Activated naive CD8-positive, alpha-beta T cell treated with anti-CD3 and anti-CD28 coated beads, Interleukin-2, amount 50 U/mL, for 24 hours (primary cell): ENCODE measurements around the gene UBE3C.

ENCODE experiments used
- ATAC-seq: fragments of 150-1000 bp; cut with Tn5 transposase; one replicate; pipeline ENCODE4 v1.10.0; 2021
- DNase-seq: peaks from one replicate; pipeline ENCODE4 v3.0.0; 2021
- H3K27ac Mint-ChIP-seq: one replicate; pipeline ENCODE4 v1.8.0; 2021; ENCODE audit warnings: mild to moderate bottlenecking, mixed read lengths
- H3K27me3 Mint-ChIP-seq: one replicate; pipeline ENCODE4 v1.8.0; 2021; ENCODE audit warnings: mixed read lengths
- H3K36me3 Mint-ChIP-seq: one replicate; pipeline ENCODE4 v1.8.0; 2021; ENCODE audit warnings: low read depth, mixed read lengths
- H3K4me1 Mint-ChIP-seq: one replicate; pipeline ENCODE4 v1.8.0; 2021; ENCODE audit warnings: mixed read lengths
- H3K4me3 Mint-ChIP-seq: one replicate; pipeline ENCODE4 v1.8.0; 2021; ENCODE audit warnings: mild to moderate bottlenecking, moderate library complexity, mixed read lengths
- H3K9me3 Mint-ChIP-seq: one replicate; pipeline ENCODE4 v1.8.0; 2021; ENCODE audit warnings: mixed read lengths

UBE3C gene

DNA sequence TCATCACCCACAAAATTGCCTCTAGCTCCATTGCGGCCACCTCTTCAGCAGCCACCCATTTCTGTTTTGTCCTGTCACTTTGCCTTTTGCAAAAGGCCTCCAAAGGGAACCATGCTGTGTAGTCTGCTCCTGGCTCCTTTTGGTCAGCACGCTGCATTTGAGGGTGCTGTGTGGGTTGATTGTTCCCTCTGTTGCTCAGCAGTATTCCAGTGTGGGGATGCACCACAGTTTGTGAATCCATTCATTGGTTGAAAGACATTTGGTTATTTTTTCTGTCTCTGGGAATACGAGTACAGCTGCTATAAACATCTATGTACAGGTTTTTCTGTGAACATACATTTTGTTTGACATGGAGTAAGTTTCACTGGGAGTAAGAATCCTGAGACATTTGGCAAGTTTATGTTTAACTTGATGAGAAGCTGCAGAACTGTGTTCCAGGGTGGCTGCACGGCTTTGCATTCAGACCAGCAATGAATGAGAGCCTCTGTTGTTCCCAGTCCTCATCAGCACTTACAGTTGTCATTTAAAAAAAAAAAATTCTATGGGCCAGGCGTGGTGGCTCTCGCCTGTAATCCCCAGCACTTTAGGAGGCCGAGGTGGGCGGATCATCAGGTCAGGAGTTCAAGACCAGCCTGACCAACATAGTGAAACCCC lies 82.3 kb downstream of the UBE3C start:
- ATAC-seq (no peak), DNase-seq (no peak)
- H3K4me1 Mint-ChIP-seq: no peaks in the 10 kb centered on the region
- H3K27ac Mint-ChIP-seq: no peak overlapping the region
- H3K9me3 Mint-ChIP-seq: no peaks in the 10 kb centered on the region
- H3K4me3 Mint-ChIP-seq: no peak overlapping the region
- H3K36me3 Mint-ChIP-seq: peaks cover 40% of the 10 kb centered on the region
- no peaks in the 10 kb centered on the region for H3K27me3 Mint-ChIP-seq

DNA sequence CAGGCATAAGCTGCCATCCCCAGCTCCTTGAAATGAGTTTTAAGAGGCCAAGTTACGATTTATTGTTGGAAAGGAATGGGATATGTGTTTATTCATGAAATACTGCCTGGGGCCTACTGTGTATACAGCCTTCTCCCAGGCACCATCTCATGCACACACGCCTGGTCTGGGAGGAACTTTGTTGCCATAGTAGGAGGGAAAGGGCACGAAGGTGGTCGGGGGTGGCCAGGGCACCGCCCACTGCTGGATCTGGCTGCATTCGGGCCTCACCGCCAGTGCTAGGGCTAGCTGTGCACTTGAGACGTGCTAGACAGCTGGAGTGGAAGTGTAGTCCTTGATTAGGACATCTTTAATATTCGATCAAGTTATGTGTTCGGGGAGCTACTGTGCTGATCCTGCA lies 84.0 kb downstream of the UBE3C start:
- Mint-ChIP-seq H3K4me3 (no peak overlapping the region), H3K9me3 (no peaks in the 10 kb centered on the region), H3K36me3 (peaks cover 40% of the 10 kb centered on the region), H3K27ac (no peak overlapping the region), H3K4me1 (no peaks in the 10 kb centered on the region), H3K27me3 (no peaks in the 10 kb centered on the region)
- DNase-seq (no peak), ATAC-seq (no peak)

GRCh38 chr7:157224627-157225026 lies 85.9 kb downstream of the UBE3C start:
- Mint-ChIP-seq H3K4me3 (no peak overlapping the region), H3K4me1 (no peaks in the 10 kb centered on the region), H3K36me3 (peaks cover 29% of the 10 kb centered on the region), H3K27ac (no peak overlapping the region), H3K9me3 (no peaks in the 10 kb centered on the region), H3K27me3 (no peaks in the 10 kb centered on the region)
- DNase-seq (no peak), ATAC-seq (no peak)

- peaks cover 42% of the 10 kb centered on the region for H3K36me3 Mint-ChIP-seq
- peak; percentile 40 for ATAC-seq
These were observed 90.2 kb downstream of the UBE3C start for GRCh38 chr7:157228864-157229422.

GRCh38 chr7:157233677-157234076 lies 95.0 kb downstream of the UBE3C start:
- ATAC-seq: no peak
- Mint-ChIP-seq H3K9me3 (no peaks in the 10 kb centered on the region), H3K4me1 (no peaks in the 10 kb centered on the region), H3K27me3 (no peaks in the 10 kb centered on the region), H3K36me3 (peaks cover 52% of the 10 kb centered on the region), H3K4me3 (no peak overlapping the region), H3K27ac (no peak overlapping the region)
- DNase-seq: no peak

More at GRCh38 chr7:157228864-157229422, 90.2 kb downstream of the UBE3C start:
- DNase-seq: no peak
- H3K9me3 Mint-ChIP-seq: no peaks in the 10 kb centered on the region
- no peaks in the 10 kb centered on the region for H3K4me1 Mint-ChIP-seq
- H3K27me3 Mint-ChIP-seq: no peaks in the 10 kb centered on the region
- no peak overlapping the region for H3K27ac Mint-ChIP-seq
- no peak overlapping the region for H3K4me3 Mint-ChIP-seq

DNA sequence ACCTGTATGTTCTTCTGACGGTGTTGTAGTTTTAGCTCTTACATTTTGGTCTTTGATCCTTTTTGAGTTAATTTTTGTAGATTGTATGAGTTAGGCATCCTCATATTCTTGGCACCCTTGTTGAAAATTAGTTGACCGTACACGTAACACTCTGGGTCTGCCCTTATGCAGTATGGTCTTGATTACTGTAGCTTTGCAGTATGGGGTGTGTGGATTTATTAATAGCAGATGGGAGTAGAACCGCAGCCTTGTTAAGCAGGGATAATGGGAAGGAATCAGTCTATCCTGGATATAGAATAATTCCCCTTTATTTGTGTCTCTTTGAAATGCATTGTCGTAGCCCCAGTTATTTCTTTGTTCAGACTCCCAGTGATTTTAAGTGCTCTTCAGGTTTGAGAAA lies 95.5 kb downstream of the UBE3C start:
- no peak for DNase-seq
- ATAC-seq: no peak
- Mint-ChIP-seq H3K27me3 (no peaks in the 10 kb centered on the region), H3K4me3 (no peak overlapping the region), H3K4me1 (no peaks in the 10 kb centered on the region), H3K36me3 (peaks cover 58% of the 10 kb centered on the region), H3K27ac (no peak overlapping the region), H3K9me3 (no peaks in the 10 kb centered on the region)

DNA sequence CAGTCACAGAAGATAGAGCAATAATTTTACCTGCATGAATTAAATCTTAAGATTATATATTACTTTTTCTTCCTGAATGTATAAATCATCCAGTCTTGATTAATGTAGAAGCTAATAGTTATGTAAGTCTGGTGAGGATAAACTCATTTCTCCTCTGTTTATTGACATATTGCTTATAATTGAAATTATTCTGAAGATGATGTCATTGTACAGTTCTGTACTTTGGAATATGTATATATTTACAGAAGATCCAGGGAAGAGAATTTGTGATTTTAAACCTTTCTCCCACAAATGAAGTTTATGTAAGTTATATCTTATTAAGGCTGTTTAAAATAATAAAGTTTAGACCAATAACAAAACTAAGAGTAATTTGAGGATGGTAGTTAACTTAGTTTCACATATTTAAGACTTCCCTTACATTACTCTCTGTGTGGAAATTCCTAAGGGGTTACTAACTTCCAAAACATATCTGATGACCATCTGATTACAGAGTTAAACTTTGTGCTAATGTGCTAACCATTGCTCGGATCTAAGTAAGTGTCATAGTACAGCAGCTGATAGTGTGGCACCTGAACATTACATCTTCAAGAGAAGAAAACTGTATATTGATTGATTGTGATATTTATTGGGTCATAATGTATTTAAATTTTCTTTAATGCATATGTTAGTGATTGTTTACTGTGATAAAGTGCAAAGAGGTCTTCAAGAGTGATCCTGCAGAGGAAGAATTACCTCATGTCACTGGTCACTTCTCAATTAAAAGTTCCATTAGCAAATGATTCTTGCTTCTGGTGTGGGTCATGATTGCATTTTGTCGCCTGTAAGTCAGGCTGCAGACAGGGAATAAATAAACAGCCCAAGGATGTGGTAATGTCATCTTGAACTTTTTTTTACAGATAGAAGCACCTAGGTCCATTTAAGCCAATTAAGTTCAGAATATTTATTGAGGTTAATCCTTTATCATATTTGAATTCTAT lies 96.9 kb downstream of the UBE3C start:
- no peak overlapping the region for H3K4me3 Mint-ChIP-seq
- no peak for DNase-seq
- peaks cover 62% of the 10 kb centered on the region for H3K36me3 Mint-ChIP-seq

DNA sequence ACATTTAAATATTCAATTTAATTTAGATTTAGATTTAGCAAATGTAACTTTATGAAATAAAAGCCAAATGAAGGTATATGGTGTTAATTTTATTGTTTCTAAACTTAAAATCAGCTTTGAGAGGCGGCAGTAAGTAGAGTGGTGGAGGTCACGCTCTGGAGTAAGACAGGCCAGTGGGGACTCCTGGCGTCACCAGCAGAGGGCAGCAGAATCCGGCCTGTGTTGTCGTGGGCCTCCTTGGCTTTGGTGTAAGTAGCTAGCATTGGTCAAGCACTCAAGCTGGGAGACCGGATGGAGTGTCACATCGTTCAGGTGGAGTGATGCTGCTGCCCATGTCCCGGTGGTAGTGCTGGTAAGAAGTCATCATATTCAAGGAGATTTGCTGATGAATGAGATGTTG lies 99.4 kb downstream of the UBE3C start:
- ATAC-seq (no peak), DNase-seq (no peak)
- no peak overlapping the region for H3K27ac Mint-ChIP-seq
- no peaks in the 10 kb centered on the region for H3K27me3 Mint-ChIP-seq
- no peaks in the 10 kb centered on the region for H3K9me3 Mint-ChIP-seq
- peaks cover 55% of the 10 kb centered on the region for H3K36me3 Mint-ChIP-seq
- H3K4me3 Mint-ChIP-seq: no peak overlapping the region
- H3K4me1 Mint-ChIP-seq: no peaks in the 10 kb centered on the region

More for the DNA sequence above, 96.9 kb downstream of the UBE3C start:
- no peaks in the 10 kb centered on the region for H3K27me3 Mint-ChIP-seq
- no peaks in the 10 kb centered on the region for H3K4me1 Mint-ChIP-seq
- ATAC-seq: no peak
- H3K9me3 Mint-ChIP-seq: no peaks in the 10 kb centered on the region
- H3K27ac Mint-ChIP-seq: no peak overlapping the region

DNA sequence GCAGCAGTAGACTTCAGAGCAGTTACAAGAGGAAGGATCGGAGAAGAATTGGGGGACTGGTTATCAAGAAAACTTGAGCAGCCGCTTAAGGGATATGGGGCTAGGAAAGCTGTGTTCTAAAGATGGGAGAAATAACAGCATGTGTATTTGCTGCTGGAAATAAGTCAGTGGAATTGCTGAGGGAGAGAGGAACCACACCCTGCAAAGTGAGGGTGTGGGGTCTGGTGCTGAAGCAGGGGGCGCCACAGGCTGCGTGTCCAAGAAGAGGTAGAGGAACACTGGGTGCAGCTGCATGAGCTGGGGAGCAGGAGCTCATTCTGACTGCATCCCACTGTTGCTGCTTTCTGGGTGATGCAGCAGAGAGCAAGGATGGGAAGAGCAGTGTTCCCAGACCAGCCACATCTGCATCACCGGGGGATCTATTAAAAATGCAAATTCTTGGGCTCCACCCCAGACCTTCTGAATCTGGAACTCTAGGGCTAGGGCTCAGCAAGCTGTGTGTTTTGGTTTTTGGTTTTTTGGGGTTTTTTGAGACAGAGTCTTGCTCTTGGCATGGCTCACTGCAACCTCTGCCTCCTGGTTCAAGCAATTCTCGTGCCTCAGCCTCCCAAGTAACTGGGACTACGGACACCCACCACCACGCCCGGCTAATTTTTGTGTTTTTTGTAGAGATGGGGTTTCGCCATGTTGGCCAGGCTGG lies 101.0 kb downstream of the UBE3C start:
- Mint-ChIP-seq H3K4me1 (no peaks in the 10 kb centered on the region), H3K9me3 (no peaks in the 10 kb centered on the region), H3K27ac (no peak overlapping the region), H3K4me3 (no peak overlapping the region), H3K36me3 (peaks cover 50% of the 10 kb centered on the region), H3K27me3 (no peaks in the 10 kb centered on the region)
- no peak for DNase-seq
- ATAC-seq: no peak

GRCh38 chr7:157241631-157242030 lies 102.9 kb downstream of the UBE3C start:
- Mint-ChIP-seq H3K36me3 (peaks cover 39% of the 10 kb centered on the region), H3K4me1 (no peaks in the 10 kb centered on the region), H3K9me3 (no peaks in the 10 kb centered on the region), H3K4me3 (no peak overlapping the region), H3K27ac (no peak overlapping the region), H3K27me3 (no peaks in the 10 kb centered on the region)
- ATAC-seq: no peak
- DNase-seq: no peak

DNA sequence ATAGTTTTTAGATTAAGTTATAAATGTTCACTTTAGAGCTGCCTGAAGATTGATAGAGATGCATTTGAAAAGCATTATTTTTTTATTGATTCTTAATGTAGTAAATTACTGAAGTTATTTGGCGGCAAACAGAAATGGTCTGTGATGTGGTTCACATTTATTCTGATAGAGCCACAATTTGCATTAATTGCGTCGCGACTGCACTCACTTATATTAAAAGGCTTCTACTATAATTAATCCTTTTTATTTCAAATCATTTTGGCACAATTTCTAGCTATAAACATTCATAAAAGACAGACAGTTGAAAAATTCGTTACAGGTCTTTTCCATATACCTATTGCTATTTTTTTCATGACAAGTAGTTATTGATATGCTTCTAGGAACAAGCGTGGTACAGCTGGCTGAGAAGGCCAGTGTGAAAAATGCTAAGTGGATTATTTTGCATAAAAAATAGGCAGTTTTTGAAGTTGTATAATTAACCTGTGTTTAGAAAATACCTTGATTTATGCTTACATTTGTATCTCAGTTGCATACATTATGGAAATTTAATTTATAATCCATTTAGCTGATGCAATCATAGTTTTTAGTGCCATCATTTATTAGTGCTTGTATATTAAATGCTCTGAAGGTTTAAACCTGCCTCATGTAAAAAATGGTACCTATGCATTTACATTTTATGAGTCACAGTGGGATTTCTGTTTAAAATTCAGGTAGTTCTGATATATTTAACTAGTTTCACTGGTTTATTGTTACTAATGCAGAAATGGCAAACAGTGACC lies 106.0 kb downstream of the UBE3C start:
- H3K27me3 Mint-ChIP-seq: no peaks in the 10 kb centered on the region
- no peak overlapping the region for H3K4me3 Mint-ChIP-seq
- no peak for ATAC-seq

DNA sequence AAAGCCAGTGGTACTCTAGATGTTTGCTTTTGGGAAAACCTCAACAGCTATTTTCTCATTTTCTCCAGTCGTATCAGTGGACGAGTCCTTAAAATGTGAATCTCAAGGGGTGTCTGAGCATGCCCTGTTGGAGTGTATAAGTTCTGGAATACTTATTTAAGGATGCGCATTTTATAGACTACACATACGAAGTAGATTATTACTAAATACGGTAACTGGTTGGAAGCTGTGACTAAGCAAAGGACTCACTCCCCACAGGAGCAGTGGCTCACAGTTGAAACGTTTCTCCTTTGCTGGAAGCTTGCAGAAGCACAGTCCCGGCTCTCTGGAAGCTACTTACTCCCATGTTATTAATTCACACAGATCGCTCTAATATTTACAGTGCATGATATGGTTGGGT lies 107.3 kb downstream of the UBE3C start:
- Mint-ChIP-seq H3K9me3 (no peaks in the 10 kb centered on the region), H3K27ac (no peak overlapping the region), H3K27me3 (no peaks in the 10 kb centered on the region), H3K4me1 (no peaks in the 10 kb centered on the region), H3K4me3 (no peak overlapping the region), H3K36me3 (peaks cover 20% of the 10 kb centered on the region)
- no peak for DNase-seq
- ATAC-seq: no peak

More for the DNA sequence above, 106.0 kb downstream of the UBE3C start:
- Mint-ChIP-seq H3K27ac (no peak overlapping the region), H3K4me1 (no peaks in the 10 kb centered on the region), H3K9me3 (no peaks in the 10 kb centered on the region), H3K36me3 (peaks cover 24% of the 10 kb centered on the region)
- DNase-seq: no peak

- Mint-ChIP-seq H3K4me1 (no peaks in the 10 kb centered on the region), H3K27ac (no peak overlapping the region), H3K36me3 (peaks cover 28% of the 10 kb centered on the region), H3K27me3 (no peaks in the 10 kb centered on the region), H3K9me3 (no peaks in the 10 kb centered on the region), H3K4me3 (no peak overlapping the region)
- ATAC-seq (no peak), DNase-seq (no peak)
These were observed 109.9 kb downstream of the UBE3C start for GRCh38 chr7:157248659-157249058.
